CD4-positive, CD25-positive, alpha-beta regulatory T cell (primary cell): Measurements from ENCODE around the gene ENO1. TPM values are rescaled to one million over a fixed set of nuclear protein-coding genes. Genes with fewer than 3 reads are reported as not detected.
A peak's percentile ranks its signal among the peaks of the same experiment; 100 is the strongest.

Experiments
- ATAC-seq, 2 donors: fragments of 150-1000 bp; cut with Tn5 transposase; one replicate each; pipeline ENCODE4 v1.10.0; 2021; ENCODE audit warnings: low read depth in 2 of 2, moderate number of reproducible peaks in 2 of 2, moderate library complexity in 1 of 2
- DNase-seq, 3 donors: peaks; one replicate each; pipeline versions ENCODE4 v3.0.0 to v3.0.0-alpha.2; 2012 to 2022; ENCODE audit warnings: mixed read lengths in 1 of 3
- H3K27ac ChIP-seq: one replicate; pipeline ENCODE4 v1.7.0; 2013; ENCODE audit warnings: mild to moderate bottlenecking, low read length; ENCODE audit not compliant: insufficient read depth, poor library complexity, severe bottlenecking
- H3K27me3 ChIP-seq: one replicate; pipeline ENCODE4 v1.7.0; 2013; ENCODE audit warnings: low read length; ENCODE audit not compliant: control insufficient read depth, insufficient read depth
- H3K36me3 ChIP-seq: one replicate; pipeline ENCODE4 v1.7.0; 2013; ENCODE audit warnings: mild to moderate bottlenecking, low read length, moderate library complexity; ENCODE audit not compliant: control insufficient read depth, insufficient read depth
- H3K4me1 ChIP-seq: 2 replicates; pipeline ENCODE4 v1.7.0; 2013; ENCODE audit warnings: mild to moderate bottlenecking, low read length; ENCODE audit not compliant: insufficient read depth, control insufficient read depth, poor library complexity, severe bottlenecking
- H3K4me3 ChIP-seq: one replicate; pipeline ENCODE4 v1.7.0; 2013; ENCODE audit warnings: low read depth, mild to moderate bottlenecking, low read length, moderate library complexity
- H3K9me3 ChIP-seq, 2 experiments: 1 replicate in 1 of 2; 2 replicates in 1 of 2; pipeline ENCODE4 v1.7.0; 2013; ENCODE audit warnings: low read length in 2 of 2, mild to moderate bottlenecking in 1 of 2, moderate library complexity in 1 of 2; ENCODE audit not compliant: control insufficient read depth in 2 of 2
- H3K27ac Mint-ChIP-seq, 3 donors: one replicate each; pipeline ENCODE4 v1.8.0; 2020 to 2022; ENCODE audit warnings: mild to moderate bottlenecking in 3 of 3, mixed read lengths in 3 of 3, moderate library complexity in 2 of 3
- H3K27me3 Mint-ChIP-seq: one replicate; pipeline ENCODE4 v1.8.0; 2022; ENCODE audit warnings: mild to moderate bottlenecking, mixed read lengths
- H3K36me3 Mint-ChIP-seq: one replicate; pipeline ENCODE4 v1.8.0; 2020; ENCODE audit warnings: mixed read lengths
- H3K4me1 Mint-ChIP-seq, 4 donors: one replicate each; pipeline ENCODE4 v1.8.0; 2020 to 2022; ENCODE audit warnings: mixed read lengths in 4 of 4, mild to moderate bottlenecking in 1 of 4
- H3K4me3 Mint-ChIP-seq, 4 donors: one replicate each; pipeline ENCODE4 v1.8.0; 2020 to 2022; ENCODE audit warnings: mild to moderate bottlenecking in 4 of 4, mixed read lengths in 4 of 4, moderate library complexity in 3 of 4
- H3K9me3 Mint-ChIP-seq, 7 donors: one replicate each; pipeline ENCODE4 v1.8.0; 2020 to 2022; ENCODE audit warnings: mixed read lengths in 7 of 7, mild to moderate bottlenecking in 3 of 7, moderate library complexity in 2 of 7
- polyA plus RNA-seq, 4 donors: library from polyadenylated mRNA; unstranded; fragments of 300-500 nt; fragmentation: Illumina TruSeq; gene quantifications; one replicate each; pipeline ENCODE4 v1.2.3, GENCODE V29; 2021
- total RNA-seq: library from RNA; stranded (reverse); gene quantifications from one replicate; pipeline ENCODE4 v1.2.3, GENCODE V29; 2022

Gene ENO1
- total and polyA plus RNA-seq, 5 donors from 2014 or later, result 353 to 1,094 (median 1,046) TPM

DNA sequence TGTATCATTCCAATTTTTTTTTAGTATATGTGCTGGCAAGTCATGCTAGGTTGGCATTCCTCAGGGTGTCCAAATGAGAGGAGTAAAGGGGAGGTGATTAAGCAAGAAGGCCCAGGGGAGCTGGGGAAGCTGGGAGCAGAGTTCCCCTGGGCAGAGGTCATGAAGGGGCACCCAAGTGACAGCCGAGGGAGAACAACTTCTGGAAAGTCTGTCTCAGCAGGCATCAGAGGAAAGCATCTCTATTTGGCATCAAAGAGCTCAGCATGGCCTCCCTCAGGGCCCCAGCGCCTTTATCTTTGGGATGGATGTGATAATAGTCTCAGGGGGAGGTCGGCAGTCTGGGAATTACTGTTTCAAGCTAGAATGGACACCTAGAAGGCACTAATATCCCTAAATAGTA is 5.0 kb upstream of the ENO1 start:
- Mint-ChIP-seq H3K4me1 (peaks cover 6 to 15% (median 10%) of the 10 kb centered on the region in 4 donors), H3K27ac (peak overlapping the region in 1 of 3 donors; percentile 79)
- no peak overlapping the region for H3K27ac ChIP-seq

DNA sequence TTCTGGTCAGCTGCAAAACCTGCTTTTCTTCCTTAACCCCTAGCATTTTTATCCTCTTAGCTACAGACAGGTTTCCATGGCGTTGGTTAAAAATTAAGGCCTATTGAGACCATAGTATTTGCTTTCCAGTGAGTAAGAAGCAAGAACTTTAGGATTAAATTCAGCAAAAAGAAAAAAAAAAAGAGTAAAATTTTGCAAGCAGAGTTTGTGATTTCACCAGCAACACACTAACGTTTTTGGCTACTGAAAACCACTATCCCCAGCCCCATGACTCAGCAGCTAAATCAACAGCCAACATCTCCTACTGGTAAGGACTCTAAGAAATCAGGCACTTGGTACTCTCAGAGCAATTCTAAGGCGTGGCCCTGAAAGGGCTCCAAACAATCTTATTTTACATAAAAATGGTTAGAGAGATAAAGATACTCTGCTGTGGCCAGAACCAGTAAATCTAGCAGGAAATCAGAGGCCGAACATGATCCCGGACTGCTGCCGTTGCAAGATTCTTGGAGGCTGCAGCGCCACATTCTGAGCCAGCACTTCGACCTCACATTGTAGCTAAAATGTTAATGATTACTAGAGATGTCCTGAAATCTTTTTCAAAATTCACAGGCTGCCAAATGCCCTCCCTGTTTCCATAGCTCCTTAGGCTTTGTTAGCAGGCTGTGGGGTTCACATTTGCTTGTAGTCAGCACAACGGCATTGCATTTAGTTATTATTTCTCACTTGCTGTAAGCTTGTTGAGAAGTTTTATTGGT is 1.6 kb upstream of the ENO1 start:
- Mint-ChIP-seq H3K9me3 (peaks cover 0 to 1% (median 0%) of the 10 kb centered on the region in 7 donors), H3K4me1 (peaks cover 14 to 38% (median 22%) of the 10 kb centered on the region in 4 donors), H3K27ac (peak overlapping the region; percentile 93 to 98 (median 98)), H3K4me3 (peak overlapping the region; percentile 90 to 99 (median 94)), H3K36me3 (peaks cover 4% of the 10 kb centered on the region), H3K27me3 (no peaks in the 10 kb centered on the region)
- no peaks in the 10 kb centered on the region for H3K9me3 ChIP-seq
- no peak for ATAC-seq
- no peaks in the 10 kb centered on the region for H3K27me3 ChIP-seq
- peak overlapping the region; percentile 98 for H3K27ac ChIP-seq
- peaks cover 5% of the 10 kb centered on the region for H3K36me3 ChIP-seq
- peaks cover 42% of the 10 kb centered on the region for H3K4me1 ChIP-seq
- peak in 1 of 3 donors; percentile 90 for DNase-seq
- H3K4me3 ChIP-seq, result peak overlapping the region; percentile 75

More for the DNA sequence above, 5.0 kb upstream of the ENO1 start:
- H3K4me3 Mint-ChIP-seq, result no peak overlapping the region
- no peak for DNase-seq
- H3K9me3 Mint-ChIP-seq, result peaks cover 0 to under 1% (median 0%) of the 10 kb centered on the region in 7 donors
- no peaks in the 10 kb centered on the region for H3K36me3 Mint-ChIP-seq
- no peak overlapping the region for H3K4me3 ChIP-seq
- peaks cover 12% of the 10 kb centered on the region for H3K4me1 ChIP-seq
- H3K36me3 ChIP-seq, result no peaks in the 10 kb centered on the region
- ATAC-seq, result no peak
- no peaks in the 10 kb centered on the region for H3K9me3 ChIP-seq
- no peaks in the 10 kb centered on the region for H3K27me3 Mint-ChIP-seq
- no peaks in the 10 kb centered on the region for H3K27me3 ChIP-seq

DNA sequence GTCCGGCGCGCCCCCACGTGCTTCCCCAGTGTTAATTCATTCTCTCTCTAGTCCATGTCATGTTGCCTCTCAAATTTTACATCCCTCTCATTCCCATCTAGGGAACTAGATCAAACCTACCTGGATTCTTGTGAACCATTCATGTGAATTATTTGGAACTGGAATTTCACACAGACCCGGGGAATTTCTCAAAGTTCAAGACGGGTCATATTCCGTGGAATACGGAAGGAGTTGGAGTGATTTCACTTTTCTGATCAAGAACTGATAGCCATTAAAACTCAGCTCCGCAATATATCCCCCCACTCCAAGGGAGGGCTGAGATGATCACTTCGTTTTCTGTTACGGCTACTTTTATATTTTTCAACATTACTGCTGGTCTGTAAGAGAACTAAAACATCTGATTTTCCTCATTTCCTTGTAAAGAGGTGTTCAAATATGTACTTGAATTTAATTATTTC is 1.0 kb upstream of the ENO1 start:
- H3K4me3 ChIP-seq, result peak overlapping the region; percentile 75
- no peaks in the 10 kb centered on the region for H3K27me3 ChIP-seq
- H3K27ac ChIP-seq, result peak overlapping the region; percentile 98
- Mint-ChIP-seq H3K36me3 (peaks cover 8% of the 10 kb centered on the region), H3K4me1 (peaks cover 18 to 44% (median 28%) of the 10 kb centered on the region in 4 donors), H3K9me3 (peaks cover 0 to 1% (median 0%) of the 10 kb centered on the region in 7 donors), H3K27ac (peak overlapping the region; percentile 93 to 98 (median 98)), H3K27me3 (no peaks in the 10 kb centered on the region), H3K4me3 (peak overlapping the region; percentile 90 to 99 (median 94))
- DNase-seq (no peak), ATAC-seq (no peak)
- peaks cover 47% of the 10 kb centered on the region for H3K4me1 ChIP-seq
- peaks cover 11% of the 10 kb centered on the region for H3K36me3 ChIP-seq
- no peaks in the 10 kb centered on the region for H3K9me3 ChIP-seq

DNA sequence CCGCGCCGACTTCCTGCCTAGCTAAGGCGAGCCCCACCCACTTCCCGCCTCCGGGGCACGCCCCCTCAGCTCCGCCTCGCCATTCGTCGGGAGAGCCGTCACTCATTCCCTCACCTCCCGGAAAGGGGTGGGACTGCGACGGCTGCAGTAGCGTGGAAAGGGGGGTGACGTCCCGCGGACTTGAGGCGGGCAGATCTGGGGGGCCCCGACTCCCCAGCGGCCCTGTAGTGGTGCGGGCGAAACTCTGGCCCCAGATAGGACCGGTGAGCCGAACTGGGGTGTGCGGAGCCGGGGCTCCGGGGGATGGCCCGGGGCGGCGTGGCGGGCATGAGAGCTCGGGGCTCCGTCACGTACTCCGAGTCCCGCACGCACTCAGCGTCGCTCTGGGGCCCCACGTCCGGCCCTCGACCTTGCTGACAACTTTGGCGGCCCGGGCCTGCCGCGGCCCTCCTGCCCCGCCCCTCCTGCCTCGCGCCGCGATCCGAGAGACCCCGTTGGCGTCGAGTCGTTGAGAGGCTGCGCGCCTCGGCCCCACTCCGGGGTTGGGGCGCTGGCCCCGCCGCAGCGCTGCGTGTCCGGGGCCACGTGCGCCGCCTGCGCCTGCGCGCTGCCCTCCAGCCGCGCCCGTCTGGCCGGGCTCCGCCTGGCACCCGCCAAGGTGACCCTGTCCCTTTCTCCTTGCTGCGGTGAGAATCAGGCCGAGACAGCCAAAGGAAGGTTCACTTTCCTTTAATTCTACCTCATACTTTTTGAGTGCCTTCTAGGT is 395 bp upstream of the ENO1 start:
- peaks cover 8% of the 10 kb centered on the region for H3K36me3 Mint-ChIP-seq

DNA sequence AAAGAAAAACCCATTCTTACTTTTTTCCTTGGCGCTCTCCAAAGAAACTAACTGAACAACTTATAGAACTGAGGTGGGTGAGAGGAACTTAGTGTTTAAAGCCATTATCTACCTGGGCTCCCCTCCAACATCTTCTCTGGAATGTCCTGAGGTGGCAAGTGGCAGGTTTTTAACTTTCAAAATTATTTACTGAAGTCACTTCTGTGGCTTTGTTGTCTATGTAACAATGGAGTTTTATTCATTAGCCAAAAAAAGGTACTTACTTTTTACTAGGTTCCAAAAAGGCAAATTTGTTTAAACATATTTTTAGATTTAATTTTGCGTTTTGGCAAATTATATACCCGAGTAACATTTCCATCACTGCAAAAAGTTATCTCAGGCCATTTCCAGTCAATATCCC is 2.4 kb downstream of the ENO1 start:
- peaks cover 24 to 73% (median 50%) of the 10 kb centered on the region in 4 donors for H3K4me1 Mint-ChIP-seq
- DNase-seq, result no peak
- H3K36me3 Mint-ChIP-seq, result peaks cover 30% of the 10 kb centered on the region
- peak overlapping the region; percentile 69 to 99 (median 98) for H3K27ac Mint-ChIP-seq
- Histone ChIP-seq H3K36me3 (peaks cover 44% of the 10 kb centered on the region), H3K4me3 (peak overlapping the region; percentile 82), H3K4me1 (peaks cover 61% of the 10 kb centered on the region), H3K27me3 (no peaks in the 10 kb centered on the region), H3K9me3 (no peaks in the 10 kb centered on the region), H3K27ac (peak overlapping the region; percentile 98)
- peak overlapping the region; percentile 94 to 99 (median 98) for H3K4me3 Mint-ChIP-seq
- no peak for ATAC-seq
- H3K27me3 Mint-ChIP-seq, result no peaks in the 10 kb centered on the region
- H3K9me3 Mint-ChIP-seq, result peaks cover 0 to 1% (median 0%) of the 10 kb centered on the region in 7 donors

More for the DNA sequence above, 395 bp upstream of the ENO1 start:
- H3K36me3 ChIP-seq, result peaks cover 17% of the 10 kb centered on the region
- Mint-ChIP-seq H3K27ac (peak overlapping the region; percentile 93 to 99 (median 98)), H3K4me3 (peak overlapping the region; percentile 94 to 99 (median 98)), H3K9me3 (peaks cover 0 to 1% (median 0%) of the 10 kb centered on the region in 7 donors), H3K4me1 (peaks cover 18 to 48% (median 31%) of the 10 kb centered on the region in 4 donors), H3K27me3 (no peaks in the 10 kb centered on the region)
- H3K27me3 ChIP-seq, result no peaks in the 10 kb centered on the region
- H3K4me3 ChIP-seq, result peak overlapping the region; percentile 82
- peak; percentile 96 to 99 (median 99) for DNase-seq
- ATAC-seq, result peak; percentile 73 to 82
- peak overlapping the region; percentile 98 for H3K27ac ChIP-seq
- peaks cover 52% of the 10 kb centered on the region for H3K4me1 ChIP-seq
- no peaks in the 10 kb centered on the region for H3K9me3 ChIP-seq

DNA sequence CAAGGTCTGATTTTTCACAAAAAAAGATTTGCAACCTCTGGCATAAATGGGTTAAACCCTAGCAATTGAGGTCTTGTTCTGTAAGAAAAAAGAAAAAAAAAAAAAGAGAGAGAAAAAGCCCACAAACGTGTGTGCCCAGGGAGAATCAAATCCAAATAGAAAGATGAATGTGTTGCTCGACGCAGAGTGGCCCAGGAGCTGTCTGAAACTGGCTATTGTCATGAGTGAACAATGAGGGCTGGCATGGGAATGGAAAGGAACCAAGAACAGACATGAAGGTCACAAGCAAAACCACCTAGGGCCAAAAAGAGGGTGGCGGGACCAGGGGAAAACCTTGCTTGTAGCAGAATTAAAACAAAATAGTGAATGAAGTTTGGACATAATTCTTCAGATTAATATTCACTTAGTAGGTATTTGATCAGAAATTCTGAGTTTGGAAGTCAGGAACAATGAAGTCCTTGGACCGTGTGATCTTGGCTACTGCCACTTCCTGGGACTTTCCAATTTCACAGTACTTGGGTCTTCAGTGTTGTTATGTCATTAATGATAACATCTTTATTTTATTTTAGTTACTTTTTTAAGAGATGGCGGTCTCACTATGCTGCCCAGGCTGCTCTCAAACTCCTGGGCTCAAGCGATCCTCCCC is 3.1 kb downstream of the ENO1 start:
- H3K9me3 Mint-ChIP-seq, result peaks cover 0 to 1% (median 0%) of the 10 kb centered on the region in 7 donors
- no peak for ATAC-seq
- DNase-seq, result no peak
- H3K4me1 Mint-ChIP-seq, result peaks cover 29 to 77% (median 53%) of the 10 kb centered on the region in 4 donors
- Histone ChIP-seq H3K9me3 (no peaks in the 10 kb centered on the region), H3K4me1 (peaks cover 61% of the 10 kb centered on the region), H3K36me3 (peaks cover 52% of the 10 kb centered on the region), H3K27ac (peak overlapping the region; percentile 98), H3K4me3 (peak overlapping the region; percentile 82), H3K27me3 (no peaks in the 10 kb centered on the region)
- peaks cover 37% of the 10 kb centered on the region for H3K36me3 Mint-ChIP-seq
- peak overlapping the region in 2 of 3 donors; percentile 98 to 99 for H3K27ac Mint-ChIP-seq
- H3K4me3 Mint-ChIP-seq, result peak overlapping the region; percentile 94 to 99 (median 98)
- no peaks in the 10 kb centered on the region for H3K27me3 Mint-ChIP-seq
